Body of pancreas (tissue), 4 donors: Measurements from ENCODE around the gene NME3.

Source experiments
- POLR2A ChIP-seq, 3 donors: fragments of 450-650 bp; IDR thresholded peaks; one replicate each; pipeline ENCODE4 v1.6.1; 2016; ENCODE audit warnings: antibody characterized with exemption in 3 of 3, mild to moderate bottlenecking in 2 of 3
- TF ChIP-seq, protein P1 (sequence below), 7 experiments: fragments of 450-650 bp in 4 of 7; fragments of 200-600 bp in 3 of 7; sonication (generic) in 3 of 7; IDR thresholded peaks; one replicate each; pipeline ENCODE4 v1.5.1; 2016 to 2019; ENCODE audit warnings: antibody characterized with exemption in 7 of 7

GRCh38 chr16:1790611-1791255 is 19.4 kb upstream of the NME3 start:
- TF ChIP-seq, protein P1, sequence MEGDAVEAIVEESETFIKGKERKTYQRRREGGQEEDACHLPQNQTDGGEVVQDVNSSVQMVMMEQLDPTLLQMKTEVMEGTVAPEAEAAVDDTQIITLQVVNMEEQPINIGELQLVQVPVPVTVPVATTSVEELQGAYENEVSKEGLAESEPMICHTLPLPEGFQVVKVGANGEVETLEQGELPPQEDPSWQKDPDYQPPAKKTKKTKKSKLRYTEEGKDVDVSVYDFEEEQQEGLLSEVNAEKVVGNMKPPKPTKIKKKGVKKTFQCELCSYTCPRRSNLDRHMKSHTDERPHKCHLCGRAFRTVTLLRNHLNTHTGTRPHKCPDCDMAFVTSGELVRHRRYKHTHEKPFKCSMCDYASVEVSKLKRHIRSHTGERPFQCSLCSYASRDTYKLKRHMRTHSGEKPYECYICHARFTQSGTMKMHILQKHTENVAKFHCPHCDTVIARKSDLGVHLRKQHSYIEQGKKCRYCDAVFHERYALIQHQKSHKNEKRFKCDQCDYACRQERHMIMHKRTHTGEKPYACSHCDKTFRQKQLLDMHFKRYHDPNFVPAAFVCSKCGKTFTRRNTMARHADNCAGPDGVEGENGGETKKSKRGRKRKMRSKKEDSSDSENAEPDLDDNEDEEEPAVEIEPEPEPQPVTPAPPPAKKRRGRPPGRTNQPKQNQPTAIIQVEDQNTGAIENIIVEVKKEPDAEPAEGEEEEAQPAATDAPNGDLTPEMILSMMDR (IDR thresholded peaks at IDR 0.05), result no peak
- TF ChIP-seq POLR2A (IDR thresholded peaks at IDR 0.05), result no peak
